T-cell (primary cell): ENCODE measurements around the gene WDFY1. TPM values are rescaled to one million over a fixed set of nuclear protein-coding genes. Genes with fewer than 3 reads are reported as not detected.

ENCODE experiments used
- ATAC-seq, 4 experiments: fragments of 200-7000 bp in 3 of 4; fragments of 150-1000 bp in 1 of 4; cut with Tn5 transposase; replicated peaks in 1 of 4; 1 replicate in 3 of 4; 2 replicates in 1 of 4; pipeline ENCODE4 v1.10.0; 2021; ENCODE audit warnings: moderate library complexity in 3 of 4, mild to moderate bottlenecking in 2 of 4, moderate number of reproducible peaks in 1 of 4
- CTCF ChIA-PET, 2 donors: fragments of 300-600 bp; sonication (Branson Sonifier 250); formaldehyde crosslinking; loops; one replicate each; lab custom pipeline; 2022; ENCODE audit warnings: antibody characterized with exemption in 2 of 2; lab: Charles Lee
- POLR2A ChIA-PET, 2 donors: fragments of 300-600 bp; sonication (Branson Sonifier 250); formaldehyde crosslinking; loops; one replicate each; lab custom pipeline; 2022; ENCODE audit warnings: antibody characterized with exemption in 2 of 2; lab: Charles Lee
- DNase-seq, 35 experiments: peaks; one replicate each; pipeline versions ENCODE4 v3.0.0 to v3.0.0-alpha.2; 2013 to 2023
- H3K27ac ChIP-seq: one replicate; pipeline ENCODE4 v1.5.1; 2013; ENCODE audit warnings: low read length
- H3K27me3 ChIP-seq, 2 experiments: replicated peaks in 1 of 2; 1 replicate in 1 of 2; 2 replicates in 1 of 2; pipeline versions ENCODE4 v1.6.1 to v1.7.0; 2013; ENCODE audit warnings: low read length in 1 of 2, mixed read lengths in 1 of 2; ENCODE audit not compliant: control insufficient read depth in 2 of 2, insufficient read depth in 2 of 2; ENCODE audit errors: extremely low read depth in 1 of 2
- H3K36me3 ChIP-seq, 2 donors: 1 replicate in 1 of 2; 2 replicates in 1 of 2; pipeline versions ENCODE4 v1.6.1 to v1.7.0; 2013; ENCODE audit warnings: low read length in 1 of 2; ENCODE audit not compliant: control insufficient read depth in 2 of 2, insufficient read depth in 1 of 2; ENCODE audit errors: extremely low read depth in 1 of 2
- H3K4me1 ChIP-seq, 2 experiments: 1 replicate in 1 of 2; 2 replicates in 1 of 2; pipeline versions ENCODE4 v1.6.1 to v1.7.0; 2013; ENCODE audit warnings: low read length in 2 of 2, mixed read lengths in 1 of 2; ENCODE audit not compliant: insufficient read depth in 2 of 2, control insufficient read depth in 1 of 2; ENCODE audit errors: extremely low read depth in 1 of 2
- H3K4me3 ChIP-seq, 2 donors: 1 replicate in 1 of 2; 2 replicates in 1 of 2; pipeline versions ENCODE4 v1.5.1 to v1.7.0; 2013; ENCODE audit warnings: mild to moderate bottlenecking in 2 of 2, low read length in 1 of 2, moderate library complexity in 1 of 2; ENCODE audit not compliant: control insufficient read depth in 1 of 2; ENCODE audit errors: extremely low read depth in 1 of 2
- H3K9me3 ChIP-seq: 2 replicates; pipeline ENCODE4 v1.7.0; 2013
- H3K27ac Mint-ChIP-seq, 2 donors: one replicate each; pipeline ENCODE4 v1.8.0; 2020 to 2021; ENCODE audit warnings: mild to moderate bottlenecking in 2 of 2, mixed read lengths in 2 of 2
- H3K27me3 Mint-ChIP-seq, 2 donors: one replicate each; pipeline ENCODE4 v1.8.0; 2021 to 2022; ENCODE audit warnings: mixed read lengths in 2 of 2
- H3K36me3 Mint-ChIP-seq: one replicate; pipeline ENCODE4 v1.8.0; 2021; ENCODE audit warnings: mixed read lengths
- H3K4me1 Mint-ChIP-seq, 3 donors: one replicate each; pipeline ENCODE4 v1.8.0; 2020 to 2022; ENCODE audit warnings: mixed read lengths in 3 of 3, mild to moderate bottlenecking in 1 of 3
- H3K4me3 Mint-ChIP-seq, 3 donors: one replicate each; pipeline ENCODE4 v1.8.0; 2020 to 2022; ENCODE audit warnings: mild to moderate bottlenecking in 3 of 3, mixed read lengths in 3 of 3, moderate library complexity in 3 of 3
- H3K9me3 Mint-ChIP-seq, 3 donors: one replicate each; pipeline ENCODE4 v1.8.0; 2020 to 2022; ENCODE audit warnings: mixed read lengths in 3 of 3
- WGBS: methylation state at CpG from one replicate; pipeline ENCODE4 v1.1.5; 2013; ENCODE audit warnings: missing lambda C conversion rate; ENCODE audit not compliant: insufficient coverage; 5-methylcytosine and 5-hydroxymethylcytosine counted together
- total RNA-seq, 35 experiments: library from RNA in 6 of 35; stranded (reverse) in 6 of 35; fragments of 120-200 nt in 1 of 35; gene quantifications; one replicate each; pipeline versions ENCODE4 v1.2.1 to v1.2.4 and lab custom pipeline; 2013 to 2026

WDFY1 gene
- total RNA-seq, 5 donors from 2014 or later (not counting 1 experiment from before 2014, with no cell fraction given): 27.5 to 45.2 (median 36.6) TPM

- H3K4me3 ChIP-seq: peak overlapping the region in 1 of 2 donors; percentile 92
- no CpG with 5 or more reads among the region's 4 CpGs for WGBS
- no peaks in the 10 kb centered on the region for H3K27me3 Mint-ChIP-seq
Observed at GRCh38 chr2:223945755-223946154, 620 bp upstream of the WDFY1 start.

DNA sequence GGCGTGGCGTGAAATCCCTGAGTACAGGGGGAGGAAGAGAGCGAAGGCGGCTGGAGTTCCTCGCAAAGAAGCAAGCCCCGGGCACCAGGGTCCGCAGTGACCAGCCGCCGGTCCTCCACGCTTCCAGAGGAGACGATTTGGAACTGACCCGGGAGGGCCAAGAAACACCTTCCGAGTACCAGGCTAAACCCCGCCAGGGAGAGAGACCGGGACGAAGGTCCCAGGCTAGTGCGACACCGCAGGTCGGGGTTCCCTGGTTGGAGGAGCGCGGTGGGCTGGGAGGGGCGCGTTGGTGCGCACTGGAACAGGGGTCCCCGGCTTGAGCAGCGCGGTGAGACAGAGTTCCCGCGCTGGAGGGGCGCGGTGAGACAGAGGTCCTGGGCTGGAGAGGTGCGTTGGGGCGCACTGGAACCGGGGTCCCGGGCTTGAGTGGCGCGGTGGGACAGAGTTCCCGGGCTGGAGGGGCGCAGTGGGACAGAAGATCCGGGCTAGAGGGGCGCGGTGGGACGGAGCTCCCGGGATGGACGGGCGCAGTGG is 901 bp downstream of the WDFY1 start:
- peaks cover 55 to 59% (median 56%) of the 10 kb centered on the region in 3 donors for H3K4me1 Mint-ChIP-seq
- ATAC-seq (peak; percentile 11 to 50 (median 12)), DNase-seq (peak in 14 of 35 experiments; percentile 3 to 39 (median 20))
- no peaks in the 10 kb centered on the region for H3K27me3 ChIP-seq
- H3K4me3 Mint-ChIP-seq: peak overlapping the region; percentile 90 to 95 (median 90)
- ChIA-PET POLR2A (interaction anchor here (0.5 to 1.0 kb wide), 4 partner anchors 9 to 48 kb away, joined by 3 read pairs; no protein-coding TSS in a partner anchor), CTCF (no interaction called here)
- H3K27ac Mint-ChIP-seq: peak overlapping the region; percentile 81 to 84
- peak overlapping the region; percentile 71 to 92 for H3K4me3 ChIP-seq
- 11% methylated on average over 46 of the region's 46 CpGs for WGBS
- no peaks in the 10 kb centered on the region for H3K36me3 ChIP-seq
- H3K4me1 ChIP-seq: peaks cover 7 to 42% of the 10 kb centered on the region in 2 experiments
- H3K36me3 Mint-ChIP-seq: peaks cover 15% of the 10 kb centered on the region
- H3K9me3 Mint-ChIP-seq: peaks cover 0 to 8% (median 0%) of the 10 kb centered on the region in 3 donors
- H3K9me3 ChIP-seq: no peaks in the 10 kb centered on the region
- peak overlapping the region; percentile 21 for H3K27ac ChIP-seq
- H3K27me3 Mint-ChIP-seq: no peaks in the 10 kb centered on the region

More at GRCh38 chr2:223945755-223946154, 620 bp upstream of the WDFY1 start:
- Mint-ChIP-seq H3K9me3 (peaks cover 0 to 3% (median 0%) of the 10 kb centered on the region in 3 donors), H3K4me1 (peaks cover 61 to 63% (median 62%) of the 10 kb centered on the region in 3 donors), H3K27ac (peak overlapping the region; percentile 26 to 86), H3K36me3 (peaks cover 11% of the 10 kb centered on the region), H3K4me3 (peak overlapping the region; percentile 90 to 95 (median 91))
- Histone ChIP-seq H3K4me1 (peaks cover 7 to 44% of the 10 kb centered on the region in 2 experiments), H3K9me3 (no peaks in the 10 kb centered on the region), H3K27ac (peak overlapping the region; percentile 8), H3K27me3 (no peaks in the 10 kb centered on the region), H3K36me3 (no peaks in the 10 kb centered on the region)
- no peak for DNase-seq
- no peak for ATAC-seq
- CTCF ChIA-PET: interaction anchor here (0.7 to 1.2 kb wide), 3 partner anchors 25 to 48 kb away, joined by 3 read pairs; no protein-coding TSS in a partner anchor
- POLR2A ChIA-PET: interaction anchor here in 1 of 2 donors (0.5 to 1.1 kb wide), 2 partner anchors 9 kb away, joined by 3 to 4 read pairs; no protein-coding TSS in a partner anchor

DNA sequence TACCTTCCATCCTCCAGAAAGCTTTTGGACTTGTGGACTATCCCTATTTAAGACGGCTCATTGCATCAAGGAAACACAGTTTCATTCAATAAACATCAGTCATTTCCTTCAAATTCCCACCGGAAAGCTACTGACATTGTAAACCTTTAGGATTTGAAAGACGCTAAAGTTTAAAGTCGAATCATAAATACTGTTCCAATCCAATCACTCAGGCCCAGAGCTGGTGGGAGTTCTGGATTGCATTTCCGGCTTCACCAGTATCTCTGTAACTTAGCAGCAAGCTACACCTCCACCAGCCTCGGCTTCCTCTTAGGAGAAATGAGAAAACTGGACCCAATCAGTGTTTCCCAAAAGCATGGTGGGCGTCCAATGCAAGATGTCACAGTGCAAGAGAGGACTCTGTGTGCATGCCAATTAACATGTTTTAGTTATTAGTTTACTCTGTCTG is 1.6 kb downstream of the WDFY1 start:
- peak overlapping the region in 1 of 2 donors; percentile 71 for H3K4me3 ChIP-seq
- peak overlapping the region; percentile 72 to 84 for H3K27ac Mint-ChIP-seq
- POLR2A ChIA-PET: no interaction called here

DNA sequence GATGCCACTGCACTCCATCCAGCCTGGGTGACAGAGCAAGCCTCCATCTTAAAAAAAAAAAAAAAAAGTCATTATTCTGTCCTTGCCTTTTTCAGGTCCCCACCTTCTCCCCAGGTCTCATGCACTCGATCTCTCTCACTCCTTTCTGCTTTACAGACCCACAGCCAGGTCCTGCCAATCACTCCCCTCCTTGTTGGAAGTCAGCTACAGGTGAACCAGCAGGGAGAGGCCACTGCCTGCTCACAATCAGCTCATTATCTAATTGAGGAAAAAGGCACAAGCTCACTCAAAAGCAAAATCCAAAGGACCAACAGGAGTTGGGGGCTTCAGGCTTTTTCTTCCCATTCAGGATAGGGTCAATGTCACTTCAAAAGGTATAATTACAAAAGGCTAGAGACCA is 2.0 kb downstream of the WDFY1 start:
- Mint-ChIP-seq H3K36me3 (peaks cover 16% of the 10 kb centered on the region), H3K4me1 (peaks cover 59 to 64% (median 61%) of the 10 kb centered on the region in 3 donors), H3K9me3 (peaks cover 0 to 8% (median 0%) of the 10 kb centered on the region in 3 donors), H3K4me3 (peak overlapping the region; percentile 90 to 95 (median 90)), H3K27me3 (no peaks in the 10 kb centered on the region), H3K27ac (peak overlapping the region; percentile 72 to 84)
- ChIA-PET CTCF (interaction anchor here (0.6 to 1.0 kb wide), 3 partner anchors 14 to 972 kb away, joined by 3 to 5 read pairs (median 4); no protein-coding TSS in a partner anchor), POLR2A (interaction anchor here in 1 of 2 donors (0.5 to 0.6 kb wide), 2 partner anchors 41 to 598 kb away, joined by 3 to 5 read pairs; no protein-coding TSS in a partner anchor)
- H3K4me1 ChIP-seq: peaks cover 7 to 41% of the 10 kb centered on the region in 2 experiments
- H3K27ac ChIP-seq: no peak overlapping the region
- 100% methylated on average over 1 of the region's 1 CpG for WGBS
- ATAC-seq (no peak), DNase-seq (no peak)
- H3K9me3 ChIP-seq: no peaks in the 10 kb centered on the region
- H3K4me3 ChIP-seq: no peak overlapping the region
- no peaks in the 10 kb centered on the region for H3K36me3 ChIP-seq
- H3K27me3 ChIP-seq: no peaks in the 10 kb centered on the region

More for the DNA sequence above, 1.6 kb downstream of the WDFY1 start:
- no peaks in the 10 kb centered on the region for H3K27me3 ChIP-seq
- CTCF ChIA-PET: interaction anchor here (0.6 to 1.0 kb wide), 3 partner anchors 14 to 971 kb away, joined by 3 to 5 read pairs (median 4); no protein-coding TSS in a partner anchor
- no peaks in the 10 kb centered on the region for H3K9me3 ChIP-seq
- peaks cover 7 to 41% of the 10 kb centered on the region in 2 experiments for H3K4me1 ChIP-seq
- Mint-ChIP-seq H3K4me3 (peak overlapping the region; percentile 90 to 95 (median 90)), H3K27me3 (no peaks in the 10 kb centered on the region), H3K36me3 (peaks cover 16% of the 10 kb centered on the region), H3K9me3 (peaks cover 0 to 8% (median 0%) of the 10 kb centered on the region in 3 donors), H3K4me1 (peaks cover 56 to 61% (median 58%) of the 10 kb centered on the region in 3 donors)
- DNase-seq: no peak
- no peaks in the 10 kb centered on the region for H3K36me3 ChIP-seq
- no peak overlapping the region for H3K27ac ChIP-seq
- ATAC-seq: no peak
- 100% methylated on average over 3 of the region's 7 CpGs for WGBS

GRCh38 chr2:223941579-223942277 is 3.4 kb downstream of the WDFY1 start:
- H3K4me1 ChIP-seq: peaks cover 14 to 41% of the 10 kb centered on the region in 2 experiments
- ATAC-seq: peak; percentile 33 to 61 (median 38)
- CTCF ChIA-PET: interaction anchor here in 1 of 2 donors (0.7 to 1.3 kb wide), 3 partner anchors 17 to 54 kb away, joined by 3 to 5 read pairs (median 3); no protein-coding TSS in a partner anchor

More at GRCh38 chr2:223941579-223942277, 3.4 kb downstream of the WDFY1 start:
- peaks cover 66 to 69% (median 66%) of the 10 kb centered on the region in 3 donors for H3K4me1 Mint-ChIP-seq
- DNase-seq: peak in 28 of 35 experiments; percentile 10 to 64 (median 36)
- no peaks in the 10 kb centered on the region for H3K27me3 Mint-ChIP-seq
- peaks cover 0 to 8% (median 0%) of the 10 kb centered on the region in 3 donors for H3K9me3 Mint-ChIP-seq
- H3K27me3 ChIP-seq: no peaks in the 10 kb centered on the region
- no peak overlapping the region for H3K4me3 ChIP-seq
- no peaks in the 10 kb centered on the region for H3K9me3 ChIP-seq
- H3K36me3 ChIP-seq: no peaks in the 10 kb centered on the region
- 22% methylated on average over 5 of the region's 12 CpGs for WGBS
- H3K4me3 Mint-ChIP-seq: peak overlapping the region; percentile 50 to 58 (median 57)
- peaks cover 16% of the 10 kb centered on the region for H3K36me3 Mint-ChIP-seq
- peak overlapping the region; percentile 49 for H3K27ac ChIP-seq
- H3K27ac Mint-ChIP-seq: peak overlapping the region; percentile 85 to 87
- POLR2A ChIA-PET: interaction anchor here in 1 of 2 donors (0.7 to 0.9 kb wide), 2 partner anchors 16 to 19 kb away, joined by 4 to 7 read pairs; no protein-coding TSS in a partner anchor
